Natural killer cell treated with Interleukin-12 subunit alpha and Interleukin-12 subunit beta and Interleukin-15 and Interleukin-18, amount 100 ng/mL, for 72 hours (primary cell): ENCODE data around the gene RASSF5. TPM values are rescaled to one million over a fixed set of nuclear protein-coding genes. Genes with fewer than 3 reads are reported as not detected.

Experiments
- ATAC-seq, 2 donors: fragments of 150-1000 bp; cut with Tn5 transposase in 1 of 2; sonication (Bioruptor Pico), chemical (Tn5 transposase) in 1 of 2; 2 replicates each; pipeline ENCODE4 v1.10.0; 2021
- DNase-seq: peaks from one replicate; pipeline ENCODE4 v3.0.0; 2022; ENCODE audit warnings: low spot score
- H3K27ac Mint-ChIP-seq, 2 donors: 1 replicate in 1 of 2; 2 replicates in 1 of 2; pipeline ENCODE4 v1.8.0; 2022; ENCODE audit warnings: mixed read lengths in 2 of 2, mild to moderate bottlenecking in 1 of 2, moderate library complexity in 1 of 2
- H3K27me3 Mint-ChIP-seq, 2 donors: 1 replicate in 1 of 2; 2 replicates in 1 of 2; pipeline ENCODE4 v1.8.0; 2022; ENCODE audit warnings: mixed read lengths in 2 of 2
- H3K36me3 Mint-ChIP-seq: one replicate; pipeline ENCODE4 v1.8.0; 2022; ENCODE audit warnings: mixed read lengths
- H3K4me1 Mint-ChIP-seq, 2 donors: 1 replicate in 1 of 2; 2 replicates in 1 of 2; pipeline ENCODE4 v1.8.0; 2022; ENCODE audit warnings: low read depth in 2 of 2, mixed read lengths in 2 of 2, mild to moderate bottlenecking in 1 of 2
- H3K4me3 Mint-ChIP-seq: one replicate; pipeline ENCODE4 v1.8.0; 2022; ENCODE audit warnings: mixed read lengths
- H3K9me3 Mint-ChIP-seq: 2 replicates; pipeline ENCODE4 v1.8.0; 2022; ENCODE audit warnings: mixed read lengths
- total RNA-seq, 2 donors: library from RNA; stranded (reverse); gene quantifications; one replicate each; pipeline ENCODE4 v1.2.3, GENCODE V29; 2022

The RASSF5 gene
- total RNA-seq, 2 donors from 2014 or later: 178 to 260 TPM

GRCh38 chr1:206495493-206496046, 11.8 kb upstream of the RASSF5 start:
- DNase-seq (no peak), ATAC-seq (no peak)
- H3K9me3 Mint-ChIP-seq: no peaks in the 10 kb centered on the region
- H3K27ac Mint-ChIP-seq: peak overlapping the region; percentile 70 to 95
- no peak overlapping the region for H3K4me3 Mint-ChIP-seq
- H3K27me3 Mint-ChIP-seq: no peaks in the 10 kb centered on the region
- H3K36me3 Mint-ChIP-seq: no peaks in the 10 kb centered on the region
- H3K4me1 Mint-ChIP-seq: peaks cover 21 to 45% of the 10 kb centered on the region in 2 donors

- Mint-ChIP-seq H3K9me3 (no peaks in the 10 kb centered on the region), H3K27me3 (no peaks in the 10 kb centered on the region), H3K4me1 (peaks cover 14 to 41% of the 10 kb centered on the region in 2 donors), H3K36me3 (no peaks in the 10 kb centered on the region), H3K4me3 (peak overlapping the region; percentile 6), H3K27ac (peak overlapping the region; percentile 70 to 95)
- DNase-seq: no peak
- peak; percentile 33 to 45 for ATAC-seq
Observed at GRCh38 chr1:206496131-206496793, 11.1 kb upstream of the RASSF5 start.

- Mint-ChIP-seq H3K4me3 (peak overlapping the region; percentile 20), H3K9me3 (no peaks in the 10 kb centered on the region), H3K36me3 (no peaks in the 10 kb centered on the region), H3K27me3 (no peaks in the 10 kb centered on the region), H3K4me1 (peaks cover 12 to 39% of the 10 kb centered on the region in 2 donors), H3K27ac (peak overlapping the region; percentile 70 to 95)
- DNase-seq: no peak
- ATAC-seq: no peak
Observed at GRCh38 chr1:206497363-206497762, 10.0 kb upstream of the RASSF5 start.

GRCh38 chr1:206497774-206498173, 9.6 kb upstream of the RASSF5 start:
- DNase-seq: no peak
- Mint-ChIP-seq H3K4me3 (no peak overlapping the region), H3K27ac (peak overlapping the region; percentile 70 to 95), H3K27me3 (no peaks in the 10 kb centered on the region), H3K9me3 (no peaks in the 10 kb centered on the region), H3K4me1 (peaks cover 15 to 40% of the 10 kb centered on the region in 2 donors), H3K36me3 (no peaks in the 10 kb centered on the region)
- peak in 1 of 2 donors; percentile 58 for ATAC-seq

GRCh38 chr1:206498685-206499084, 8.6 kb upstream of the RASSF5 start:
- DNase-seq: no peak
- H3K36me3 Mint-ChIP-seq: no peaks in the 10 kb centered on the region
- H3K4me1 Mint-ChIP-seq: peaks cover 24 to 48% of the 10 kb centered on the region in 2 donors
- no peaks in the 10 kb centered on the region for H3K9me3 Mint-ChIP-seq
- no peak for ATAC-seq
- no peaks in the 10 kb centered on the region for H3K27me3 Mint-ChIP-seq
- no peak overlapping the region for H3K4me3 Mint-ChIP-seq
- H3K27ac Mint-ChIP-seq: peak overlapping the region in 1 of 2 donors; percentile 95

GRCh38 chr1:206500046-206500445, 7.3 kb upstream of the RASSF5 start:
- no peaks in the 10 kb centered on the region for H3K9me3 Mint-ChIP-seq
- no peaks in the 10 kb centered on the region for H3K27me3 Mint-ChIP-seq
- DNase-seq: no peak
- no peak overlapping the region for H3K27ac Mint-ChIP-seq
- peaks cover 38 to 58% of the 10 kb centered on the region in 2 donors for H3K4me1 Mint-ChIP-seq
- no peak overlapping the region for H3K4me3 Mint-ChIP-seq
- ATAC-seq: no peak
- H3K36me3 Mint-ChIP-seq: no peaks in the 10 kb centered on the region

- DNase-seq: no peak
- peak overlapping the region in 1 of 2 donors; percentile 81 for H3K27ac Mint-ChIP-seq
Observed at GRCh38 chr1:206501881-206502280, 5.5 kb upstream of the RASSF5 start.

GRCh38 chr1:206502403-206502802, 4.9 kb upstream of the RASSF5 start:
- ATAC-seq: no peak
- DNase-seq: no peak
- H3K36me3 Mint-ChIP-seq: no peaks in the 10 kb centered on the region
- H3K4me1 Mint-ChIP-seq: peaks cover 42 to 57% of the 10 kb centered on the region in 2 donors
- H3K27ac Mint-ChIP-seq: peak overlapping the region in 1 of 2 donors; percentile 81
- H3K27me3 Mint-ChIP-seq: no peaks in the 10 kb centered on the region
- no peak overlapping the region for H3K4me3 Mint-ChIP-seq
- H3K9me3 Mint-ChIP-seq: no peaks in the 10 kb centered on the region

More at GRCh38 chr1:206501881-206502280, 5.5 kb upstream of the RASSF5 start:
- no peaks in the 10 kb centered on the region for H3K27me3 Mint-ChIP-seq
- no peaks in the 10 kb centered on the region for H3K36me3 Mint-ChIP-seq
- ATAC-seq: no peak
- H3K4me3 Mint-ChIP-seq: no peak overlapping the region
- H3K4me1 Mint-ChIP-seq: peaks cover 46 to 62% of the 10 kb centered on the region in 2 donors
- no peaks in the 10 kb centered on the region for H3K9me3 Mint-ChIP-seq

- Mint-ChIP-seq H3K9me3 (no peaks in the 10 kb centered on the region), H3K36me3 (no peaks in the 10 kb centered on the region), H3K4me1 (peaks cover 42 to 57% of the 10 kb centered on the region in 2 donors), H3K27me3 (no peaks in the 10 kb centered on the region), H3K27ac (peak overlapping the region; percentile 58 to 81), H3K4me3 (peak overlapping the region; percentile 81)
- DNase-seq (no peak), ATAC-seq (no peak)
Observed at GRCh38 chr1:206502812-206503211, 4.5 kb upstream of the RASSF5 start.

- no peaks in the 10 kb centered on the region for H3K36me3 Mint-ChIP-seq
- peak overlapping the region; percentile 81 for H3K4me3 Mint-ChIP-seq
- no peaks in the 10 kb centered on the region for H3K9me3 Mint-ChIP-seq
Observed at GRCh38 chr1:206503591-206504362, 3.6 kb upstream of the RASSF5 start.

GRCh38 chr1:206504363-206504713, 3.0 kb upstream of the RASSF5 start:
- H3K27me3 Mint-ChIP-seq: peaks cover 0 to 2% of the 10 kb centered on the region in 2 donors
- H3K4me3 Mint-ChIP-seq: peak overlapping the region; percentile 81
- no peak for ATAC-seq
- peak overlapping the region; percentile 58 to 81 for H3K27ac Mint-ChIP-seq
- H3K36me3 Mint-ChIP-seq: no peaks in the 10 kb centered on the region
- H3K4me1 Mint-ChIP-seq: peaks cover 53 to 58% of the 10 kb centered on the region in 2 donors
- H3K9me3 Mint-ChIP-seq: no peaks in the 10 kb centered on the region
- DNase-seq: no peak

More at GRCh38 chr1:206503591-206504362, 3.6 kb upstream of the RASSF5 start:
- Mint-ChIP-seq H3K27me3 (no peaks in the 10 kb centered on the region), H3K27ac (peak overlapping the region; percentile 58 to 81), H3K4me1 (peaks cover 47 to 55% of the 10 kb centered on the region in 2 donors)
- peak; percentile 90 for DNase-seq
- ATAC-seq: peak; percentile 84 to 85

- Mint-ChIP-seq H3K36me3 (no peaks in the 10 kb centered on the region), H3K27ac (peak overlapping the region; percentile 81 to 91), H3K27me3 (peaks cover 0 to 2% of the 10 kb centered on the region in 2 donors), H3K4me1 (peaks cover 61 to 72% of the 10 kb centered on the region in 2 donors), H3K4me3 (peak overlapping the region; percentile 90), H3K9me3 (no peaks in the 10 kb centered on the region)
- DNase-seq (peak; percentile 68), ATAC-seq (no peak)
Observed at GRCh38 chr1:206505702-206506355, 1.5 kb upstream of the RASSF5 start.

- H3K9me3 Mint-ChIP-seq: no peaks in the 10 kb centered on the region
- peak overlapping the region; percentile 81 to 91 for H3K27ac Mint-ChIP-seq
- peak overlapping the region; percentile 90 for H3K4me3 Mint-ChIP-seq
- peak; percentile 93 for DNase-seq
- H3K4me1 Mint-ChIP-seq: peaks cover 63 to 76% of the 10 kb centered on the region in 2 donors
- ATAC-seq: peak; percentile 58 to 75
- no peaks in the 10 kb centered on the region for H3K36me3 Mint-ChIP-seq
- peaks cover 0 to 2% of the 10 kb centered on the region in 2 donors for H3K27me3 Mint-ChIP-seq
Observed at GRCh38 chr1:206506405-206507283, 687 bp upstream of the RASSF5 start.
